ENCODE data around the gene ANKRD13B.

Gene ANKRD13B

GRCh38 chr17:29620271-29620670 is 27.3 kb downstream of the ANKRD13B start:
- H3K4me3 ChIP-seq (ENCODE audit: low read depth, low read length): no peak overlapping the region
- H3K27ac ChIP-seq: no peak overlapping the region
- peaks cover 6% of the 10 kb centered on the region for H3K27me3 ChIP-seq (ENCODE audit: insufficient read depth, low read depth, severe bottlenecking)
- DNase-seq: no peak
- H3K36me3 ChIP-seq: no peaks in the 10 kb centered on the region; the same call in 1 of the 2 replicates
- H3K9me3 ChIP-seq (ENCODE audit: severe bottlenecking): no peaks in the 10 kb centered on the region
- TF ChIP-seq, protein P1, sequence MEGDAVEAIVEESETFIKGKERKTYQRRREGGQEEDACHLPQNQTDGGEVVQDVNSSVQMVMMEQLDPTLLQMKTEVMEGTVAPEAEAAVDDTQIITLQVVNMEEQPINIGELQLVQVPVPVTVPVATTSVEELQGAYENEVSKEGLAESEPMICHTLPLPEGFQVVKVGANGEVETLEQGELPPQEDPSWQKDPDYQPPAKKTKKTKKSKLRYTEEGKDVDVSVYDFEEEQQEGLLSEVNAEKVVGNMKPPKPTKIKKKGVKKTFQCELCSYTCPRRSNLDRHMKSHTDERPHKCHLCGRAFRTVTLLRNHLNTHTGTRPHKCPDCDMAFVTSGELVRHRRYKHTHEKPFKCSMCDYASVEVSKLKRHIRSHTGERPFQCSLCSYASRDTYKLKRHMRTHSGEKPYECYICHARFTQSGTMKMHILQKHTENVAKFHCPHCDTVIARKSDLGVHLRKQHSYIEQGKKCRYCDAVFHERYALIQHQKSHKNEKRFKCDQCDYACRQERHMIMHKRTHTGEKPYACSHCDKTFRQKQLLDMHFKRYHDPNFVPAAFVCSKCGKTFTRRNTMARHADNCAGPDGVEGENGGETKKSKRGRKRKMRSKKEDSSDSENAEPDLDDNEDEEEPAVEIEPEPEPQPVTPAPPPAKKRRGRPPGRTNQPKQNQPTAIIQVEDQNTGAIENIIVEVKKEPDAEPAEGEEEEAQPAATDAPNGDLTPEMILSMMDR (IDR thresholded peaks at IDR 0.05; ENCODE audit: low read depth, low read length): no peak

- TF ChIP-seq, protein P1 (IDR thresholded peaks at IDR 0.05; ENCODE audit: low read depth, low read length): no peak
- H3K27ac ChIP-seq: no peak overlapping the region
- H3K4me3 ChIP-seq (ENCODE audit: low read depth, low read length): no peak overlapping the region
- H3K9me3 ChIP-seq (ENCODE audit: severe bottlenecking): no peaks in the 10 kb centered on the region
- peaks cover 6% of the 10 kb centered on the region for H3K27me3 ChIP-seq (ENCODE audit: insufficient read depth, low read depth, severe bottlenecking)
- no peak for DNase-seq
- H3K36me3 ChIP-seq: no peaks in the 10 kb centered on the region; the same call in 1 of the 2 replicates
Observed at GRCh38 chr17:29620779-29621500, 28.0 kb downstream of the ANKRD13B start.

DNA sequence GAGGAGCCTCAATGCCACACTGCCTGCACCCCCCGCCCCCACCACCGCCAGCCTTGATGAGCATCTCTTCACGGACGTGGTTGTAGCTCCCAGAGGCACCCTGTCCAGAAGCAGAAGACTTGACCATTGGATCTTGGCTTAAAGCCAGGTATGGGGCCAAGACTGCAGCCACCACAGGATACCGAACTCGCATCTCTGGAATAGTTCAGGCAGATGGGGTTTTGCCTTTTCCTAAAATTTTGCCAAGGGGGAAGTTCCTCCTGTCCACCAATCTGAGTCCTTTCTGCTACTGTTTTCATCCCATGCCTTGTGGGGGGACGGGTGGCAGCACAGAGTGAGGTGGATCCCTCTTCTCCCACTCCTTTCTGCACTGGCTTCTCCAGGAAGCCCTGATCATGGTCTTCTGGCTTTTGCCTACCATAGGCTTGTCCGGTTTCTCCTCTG is 28.8 kb downstream of the ANKRD13B start:
- no peaks in the 10 kb centered on the region for H3K9me3 ChIP-seq (ENCODE audit: severe bottlenecking)
- peaks cover 2% of the 10 kb centered on the region for H3K27me3 ChIP-seq (ENCODE audit: insufficient read depth, low read depth, severe bottlenecking)
- no peak for DNase-seq
- TF ChIP-seq, protein P1 (IDR thresholded peaks at IDR 0.05; ENCODE audit: low read depth, low read length): no peak
- H3K36me3 ChIP-seq: no peaks in the 10 kb centered on the region; the same call in 1 of the 2 replicates
- H3K4me3 ChIP-seq (ENCODE audit: low read depth, low read length): no peak overlapping the region
- no peak overlapping the region for H3K27ac ChIP-seq

DNA sequence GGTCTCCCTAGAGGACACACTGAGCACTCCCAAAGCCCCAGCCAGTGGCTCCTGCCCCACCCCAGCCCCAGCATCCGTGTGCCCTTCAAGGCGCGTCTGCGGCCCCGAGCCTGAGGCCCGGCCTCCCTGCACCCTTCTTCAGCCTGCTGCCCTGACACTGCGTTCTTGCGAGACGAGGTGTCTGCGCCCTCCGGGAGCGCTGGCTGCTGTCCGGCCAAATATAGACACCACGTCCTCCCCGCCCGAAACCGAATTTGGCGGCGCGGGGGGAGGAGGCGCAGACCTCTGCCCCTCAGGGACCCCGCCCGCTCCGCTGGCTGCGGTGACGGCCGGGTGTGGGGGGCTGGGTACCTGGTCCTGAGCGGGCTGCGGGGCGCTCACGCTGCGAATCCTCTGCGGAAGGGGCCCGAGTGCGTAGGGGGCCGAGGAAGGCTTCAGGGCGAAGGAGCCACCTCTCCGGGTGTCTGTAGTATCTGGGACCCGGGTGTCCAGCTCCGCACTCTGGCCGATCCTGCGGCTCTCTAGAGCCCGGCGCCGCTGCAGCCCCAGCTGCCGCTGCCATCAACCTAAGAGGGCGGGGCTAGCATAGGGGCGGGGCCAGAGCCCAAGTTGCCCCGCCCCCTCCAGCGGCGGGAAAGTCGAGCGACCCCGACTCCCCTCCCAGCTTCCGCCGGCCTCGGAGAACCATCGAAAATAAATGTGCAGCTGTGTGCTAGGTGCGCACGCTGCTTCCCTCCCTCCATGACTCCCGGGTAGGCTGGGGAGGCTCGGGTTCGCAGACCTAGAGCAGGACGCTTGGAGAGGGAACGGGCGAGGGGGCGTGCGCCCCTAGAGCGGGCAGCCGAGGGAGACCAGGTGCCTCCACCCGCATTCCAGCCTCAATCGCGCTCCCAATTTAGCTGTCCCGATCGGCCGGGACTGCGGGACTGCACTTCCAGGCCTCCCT is 29.7 kb downstream of the ANKRD13B start, which contains the start of gene CORO6:
Gene CORO6 (minus strand): TSS at position 576 of the 946 bp plus-strand sequence. CDS start 1,491 bp downstream, outside the sequence.
- DNase-seq: peak; percentile 46
- H3K9me3 ChIP-seq (ENCODE audit: severe bottlenecking): no peaks in the 10 kb centered on the region
- no peaks in the 10 kb centered on the region; the same call in 1 of the 2 replicates for H3K36me3 ChIP-seq
- peak within 1 kb of the TSS; percentile 53 for H3K27ac ChIP-seq
- TF ChIP-seq, protein P1 (IDR thresholded peaks at IDR 0.05; ENCODE audit: low read depth, low read length): no peak
- H3K27me3 ChIP-seq (ENCODE audit: insufficient read depth, low read depth, severe bottlenecking): no peaks in the 10 kb centered on the region
- peak within 1 kb of the TSS; percentile 49 for H3K4me3 ChIP-seq (ENCODE audit: low read depth, low read length)

DNA sequence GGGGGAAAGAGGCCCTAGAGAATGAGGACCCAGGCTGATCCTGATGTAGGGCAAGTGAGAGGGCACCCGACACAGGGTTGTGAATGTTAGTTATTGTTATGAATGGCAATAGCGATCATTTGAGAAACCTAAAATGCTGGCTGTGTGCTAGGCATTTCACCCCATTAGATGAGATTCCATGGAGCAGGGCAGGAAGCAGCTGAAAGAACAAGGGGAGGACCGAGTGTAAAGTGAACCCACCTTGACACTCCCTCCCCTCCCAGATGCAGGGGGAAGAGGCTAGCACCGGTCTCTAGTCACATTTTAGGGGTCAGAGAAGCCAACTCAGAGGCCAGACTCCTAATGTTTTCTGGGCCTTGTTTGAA is 30.3 kb downstream of the ANKRD13B start:
- peak overlapping the region; percentile 49 for H3K4me3 ChIP-seq (ENCODE audit: low read depth, low read length)
- peak overlapping the region; percentile 53 for H3K27ac ChIP-seq

More for the DNA sequence above, 30.3 kb downstream of the ANKRD13B start:
- Histone ChIP-seq H3K27me3 (ENCODE audit: insufficient read depth, low read depth, severe bottlenecking) (no peaks in the 10 kb centered on the region), H3K9me3 (ENCODE audit: severe bottlenecking) (no peaks in the 10 kb centered on the region), H3K36me3 (no peaks in the 10 kb centered on the region; the same call in 1 of the 2 replicates)
- DNase-seq: no peak
- TF ChIP-seq, protein P1 (IDR thresholded peaks at IDR 0.05; ENCODE audit: low read depth, low read length): no peak
